ENCODE results near the gene SAG. TPM values are rescaled to one million over a fixed set of nuclear protein-coding genes. Genes with fewer than 3 reads are reported as not detected.

The SAG gene
- total and polyA plus RNA-seq, 11 donors, result 1.4 TPM; not detected in 10

GRCh38 chr2:233359823-233360222 is 52.2 kb downstream of the SAG start:
- TF ChIP-seq CTCF (IDR thresholded peaks at IDR 0.05) (no peak), POLR2A (IDR thresholded peaks at IDR 0.05) (no peak)
- Histone ChIP-seq H3K4me1 (peaks cover 0 to 57% (median 25%) of the 10 kb centered on the region in 12 donors), H3K27ac (peak overlapping the region in 7 of 12 donors; percentile 12 to 63 (median 41)), H3K36me3 (peaks cover 0 to 9% (median 0%) of the 10 kb centered on the region in 9 donors), H3K4me3 (no peak overlapping the region), H3K9me3 (peaks cover 0 to 14% (median 0%) of the 10 kb centered on the region in 12 donors), H3K27me3 (no peaks in the 10 kb centered on the region)
- intact Hi-C loops (cut with DNase I), result loop anchor here in 3 of 10 donors (5.0 to 10.0 kb wide), 3 partner anchors 32 to 805 kb away; partner anchors contain the start of genes EIF4E2 (in 1 of the 3) and TIGD1 (in 1 of the 3)
- WGBS, 4 donors, result 94 to 96% (median 94%) methylated on average over 3 of the region's 3 CpGs
- ATAC-seq (no peak), DNase-seq (no peak)

- Histone ChIP-seq H3K4me1 (peaks cover 0 to 49% (median 19%) of the 10 kb centered on the region in 12 donors), H3K9me3 (peaks cover 0 to 14% (median 0%) of the 10 kb centered on the region in 12 donors), H3K27ac (peak overlapping the region in 10 of 12 donors; percentile 19 to 63 (median 43)), H3K36me3 (peaks cover 0 to 9% (median 0%) of the 10 kb centered on the region in 9 donors), H3K27me3 (no peaks in the 10 kb centered on the region), H3K4me3 (no peak overlapping the region)
- intact Hi-C loops (cut with DNase I), result no loop called here
- TF ChIP-seq CTCF (IDR thresholded peaks at IDR 0.05), result no peak
- no peak for TF ChIP-seq POLR2A (IDR thresholded peaks at IDR 0.05)
- no peak for DNase-seq
- WGBS, 4 donors, result 65 to 71% (median 67%) methylated on average over 4 of the region's 4 CpGs
- peak in 2 of 4 donors; percentile 25 to 46 for ATAC-seq
Measured at GRCh38 chr2:233360771-233361176, 53.2 kb downstream of the SAG start.

- intact Hi-C loops (cut with DNase I), result no loop called here
- Histone ChIP-seq H3K36me3 (peaks cover 0 to 9% (median 0%) of the 10 kb centered on the region in 9 donors), H3K4me1 (peaks cover 0 to 44% (median 16%) of the 10 kb centered on the region in 12 donors), H3K27me3 (no peaks in the 10 kb centered on the region), H3K9me3 (peaks cover 0 to 14% (median 0%) of the 10 kb centered on the region in 12 donors), H3K27ac (peak overlapping the region in 10 of 12 donors; percentile 19 to 63 (median 43)), H3K4me3 (no peak overlapping the region)
- DNase-seq (no peak), ATAC-seq (peak in 2 of 4 donors; percentile 8 to 44)
- whole genome bisulfite sequencing, 4 donors, result 40 to 58% (median 52%) methylated on average over 7 of the region's 7 CpGs
- TF ChIP-seq CTCF (IDR thresholded peaks at IDR 0.05) (no peak), POLR2A (IDR thresholded peaks at IDR 0.05) (no peak)
Measured at GRCh38 chr2:233361297-233361696, 53.7 kb downstream of the SAG start.

- peaks cover 0 to 29% (median 7%) of the 10 kb centered on the region in 12 donors for H3K4me1 ChIP-seq
- intact Hi-C loops (cut with DNase I), result no loop called here
Measured at GRCh38 chr2:233362742-233363141, 55.1 kb downstream of the SAG start.

More at GRCh38 chr2:233362742-233363141, 55.1 kb downstream of the SAG start:
- Histone ChIP-seq H3K36me3 (peaks cover 0 to 9% (median 0%) of the 10 kb centered on the region in 9 donors), H3K27me3 (no peaks in the 10 kb centered on the region), H3K27ac (no peak overlapping the region), H3K9me3 (peaks cover 0 to 14% (median 0%) of the 10 kb centered on the region in 12 donors), H3K4me3 (no peak overlapping the region)
- WGBS, 4 donors, result 77 to 97% (median 86%) methylated on average over 2 of the region's 2 CpGs
- DNase-seq (no peak), ATAC-seq (no peak)
- TF ChIP-seq CTCF (IDR thresholded peaks at IDR 0.05) (no peak), POLR2A (IDR thresholded peaks at IDR 0.05) (no peak)
